Measurements from ENCODE around the gene ZNF786. TPM values are rescaled to one million over a fixed set of nuclear protein-coding genes. Genes with fewer than 3 reads are reported as not detected.

ZNF786 gene
- total and polyA plus RNA-seq, 9 of the 15 experiments (the other 6 are each of a cell fraction or from before 2014, with no cell fraction given) = 0.31 to 5.4 (median 3.0) TPM

DNA sequence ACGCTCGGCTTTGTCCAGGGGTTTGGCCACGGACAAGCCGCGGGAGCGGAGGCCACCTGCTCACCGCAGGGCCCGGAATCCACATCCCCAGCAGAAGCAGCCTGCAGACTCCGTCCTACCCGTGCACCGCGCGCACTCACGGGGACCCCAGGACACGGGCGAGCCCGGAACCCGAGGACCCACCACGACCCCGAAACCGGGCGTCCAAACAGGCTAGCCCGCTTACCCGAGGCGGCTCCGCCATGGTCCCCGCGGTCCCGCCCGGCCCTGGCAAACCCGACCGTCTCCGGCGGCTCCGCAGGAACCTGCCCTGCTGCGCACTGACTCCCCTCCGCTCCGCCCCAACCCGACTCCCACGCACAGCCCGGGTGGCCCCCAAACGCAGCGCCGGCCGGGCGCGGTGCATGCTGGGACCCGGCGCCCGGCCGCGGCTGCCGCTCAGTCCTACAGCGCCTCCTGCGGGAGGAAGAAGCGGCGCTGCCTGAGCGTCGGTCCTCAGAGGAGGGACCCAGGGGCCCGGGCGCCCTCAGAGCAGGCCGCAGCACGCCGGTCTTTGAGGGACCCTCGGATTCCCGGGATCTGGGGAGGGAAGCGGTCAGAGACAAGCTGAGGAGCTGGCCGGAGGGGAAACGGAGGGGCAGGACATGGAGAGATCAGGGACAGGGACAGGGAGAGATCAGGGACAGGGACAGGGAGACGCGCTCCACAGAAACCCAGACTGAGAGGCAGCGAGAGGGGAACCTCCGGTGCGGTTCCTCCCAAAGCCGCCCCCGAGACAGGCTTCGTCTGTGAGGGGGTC, at the start of gene ZNF786 (continued):
- TF ChIP-seq, protein P1, sequence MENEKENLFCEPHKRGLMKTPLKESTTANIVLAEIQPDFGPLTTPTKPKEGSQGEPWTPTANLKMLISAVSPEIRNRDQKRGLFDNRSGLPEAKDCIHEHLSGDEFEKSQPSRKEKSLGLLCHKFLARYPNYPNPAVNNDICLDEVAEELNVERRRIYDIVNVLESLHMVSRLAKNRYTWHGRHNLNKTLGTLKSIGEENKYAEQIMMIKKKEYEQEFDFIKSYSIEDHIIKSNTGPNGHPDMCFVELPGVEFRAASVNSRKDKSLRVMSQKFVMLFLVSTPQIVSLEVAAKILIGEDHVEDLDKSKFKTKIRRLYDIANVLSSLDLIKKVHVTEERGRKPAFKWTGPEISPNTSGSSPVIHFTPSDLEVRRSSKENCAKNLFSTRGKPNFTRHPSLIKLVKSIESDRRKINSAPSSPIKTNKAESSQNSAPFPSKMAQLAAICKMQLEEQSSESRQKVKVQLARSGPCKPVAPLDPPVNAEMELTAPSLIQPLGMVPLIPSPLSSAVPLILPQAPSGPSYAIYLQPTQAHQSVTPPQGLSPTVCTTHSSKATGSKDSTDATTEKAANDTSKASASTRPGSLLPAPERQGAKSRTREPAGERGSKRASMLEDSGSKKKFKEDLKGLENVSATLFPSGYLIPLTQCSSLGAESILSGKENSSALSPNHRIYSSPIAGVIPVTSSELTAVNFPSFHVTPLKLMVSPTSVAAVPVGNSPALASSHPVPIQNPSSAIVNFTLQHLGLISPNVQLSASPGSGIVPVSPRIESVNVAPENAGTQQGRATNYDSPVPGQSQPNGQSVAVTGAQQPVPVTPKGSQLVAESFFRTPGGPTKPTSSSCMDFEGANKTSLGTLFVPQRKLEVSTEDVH (IDR thresholded peaks at IDR 0.05; ENCODE audit: low read depth, partially characterized antibody) = no peak
- TF ChIP-seq, protein P2, sequence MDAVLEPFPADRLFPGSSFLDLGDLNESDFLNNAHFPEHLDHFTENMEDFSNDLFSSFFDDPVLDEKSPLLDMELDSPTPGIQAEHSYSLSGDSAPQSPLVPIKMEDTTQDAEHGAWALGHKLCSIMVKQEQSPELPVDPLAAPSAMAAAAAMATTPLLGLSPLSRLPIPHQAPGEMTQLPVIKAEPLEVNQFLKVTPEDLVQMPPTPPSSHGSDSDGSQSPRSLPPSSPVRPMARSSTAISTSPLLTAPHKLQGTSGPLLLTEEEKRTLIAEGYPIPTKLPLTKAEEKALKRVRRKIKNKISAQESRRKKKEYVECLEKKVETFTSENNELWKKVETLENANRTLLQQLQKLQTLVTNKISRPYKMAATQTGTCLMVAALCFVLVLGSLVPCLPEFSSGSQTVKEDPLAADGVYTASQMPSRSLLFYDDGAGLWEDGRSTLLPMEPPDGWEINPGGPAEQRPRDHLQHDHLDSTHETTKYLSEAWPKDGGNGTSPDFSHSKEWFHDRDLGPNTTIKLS (IDR thresholded peaks at IDR 0.05; ENCODE audit: borderline replicate concordance, low read depth) = peak; percentile 77; the same call in 1 of the 2 replicates
- no peak for TF ChIP-seq MYBL2 (IDR thresholded peaks at IDR 0.05; ENCODE audit: low read depth)
- no peak for TF ChIP-seq MYBL2 (CRISPR knock-in tag; IDR thresholded peaks at IDR 0.05; ENCODE audit: borderline replicate concordance)
- no peak for TF ChIP-seq PHTF2 (CRISPR knock-in tag; IDR thresholded peaks at IDR 0.05)
- TF ChIP-seq GABPB2 (CRISPR knock-in tag; conservative IDR thresholded peaks at IDR 0.05) = no peak
- peak; percentile 29; the same call in 1 of the 2 replicates for TF ChIP-seq ZNF384 (IDR thresholded peaks at IDR 0.05; ENCODE audit: low read depth, low read length)
- peak; percentile 47 for TF ChIP-seq NCOR1 (IDR thresholded peaks at IDR 0.05)
- TF ChIP-seq, protein P3, sequence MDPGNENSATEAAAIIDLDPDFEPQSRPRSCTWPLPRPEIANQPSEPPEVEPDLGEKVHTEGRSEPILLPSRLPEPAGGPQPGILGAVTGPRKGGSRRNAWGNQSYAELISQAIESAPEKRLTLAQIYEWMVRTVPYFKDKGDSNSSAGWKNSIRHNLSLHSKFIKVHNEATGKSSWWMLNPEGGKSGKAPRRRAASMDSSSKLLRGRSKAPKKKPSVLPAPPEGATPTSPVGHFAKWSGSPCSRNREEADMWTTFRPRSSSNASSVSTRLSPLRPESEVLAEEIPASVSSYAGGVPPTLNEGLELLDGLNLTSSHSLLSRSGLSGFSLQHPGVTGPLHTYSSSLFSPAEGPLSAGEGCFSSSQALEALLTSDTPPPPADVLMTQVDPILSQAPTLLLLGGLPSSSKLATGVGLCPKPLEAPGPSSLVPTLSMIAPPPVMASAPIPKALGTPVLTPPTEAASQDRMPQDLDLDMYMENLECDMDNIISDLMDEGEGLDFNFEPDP (CRISPR knock-in tag; IDR thresholded peaks at IDR 0.05) = no peak
- 0 out of 2 replicates have a peak, but pooled peaks have one; percentile 18 for TF ChIP-seq ZNF124 (CRISPR knock-in tag; IDR thresholded peaks at IDR 0.05)
- TF ChIP-seq BRD4 (IDR thresholded peaks at IDR 0.05) = no peak
- TF ChIP-seq EHMT2 (IDR thresholded peaks at IDR 0.05) = no peak
